HG02943 (cell line): ENCODE data around the gene RNF223.
"Not testable (repeated sequence)": the region's sequence is repeated elsewhere in the genome, so short reads cannot be mapped to it uniquely, and the experiment has no call there.

Experiments used
- ATAC-seq: cut with Tn5 transposase; IDR thresholded peaks from one replicate; pipeline ENCODE4 v1.9.1; 2021; ENCODE audit warnings: mild to moderate bottlenecking, low read depth, moderate library complexity; ENCODE audit not compliant: unreplicated experiment

RNF223 gene

DNA sequence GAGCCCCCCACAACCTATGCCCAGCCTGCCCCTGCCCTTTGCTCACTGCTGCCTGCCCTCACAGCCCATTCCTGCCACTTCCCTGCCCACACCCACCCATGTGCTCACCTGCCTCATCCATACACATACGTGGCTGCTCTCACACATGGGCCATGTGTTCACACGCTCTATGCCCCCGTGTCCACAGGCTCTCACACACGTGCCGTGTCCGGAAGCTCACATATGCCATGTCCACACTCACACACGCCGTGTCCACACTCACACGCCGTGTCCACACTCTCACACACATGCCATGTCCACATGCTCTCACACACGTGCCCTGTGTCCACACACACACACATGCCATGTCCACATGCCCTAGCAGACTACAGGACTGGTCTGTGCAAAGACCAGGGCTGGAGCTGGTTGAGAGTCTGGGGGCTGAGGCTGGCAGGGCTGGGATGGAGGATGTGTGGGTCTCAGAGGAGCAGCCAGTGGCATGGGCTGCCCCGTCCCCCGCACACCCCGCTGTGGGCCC is 583 bp upstream of the RNF223 start:
- ATAC-seq = no peak

DNA sequence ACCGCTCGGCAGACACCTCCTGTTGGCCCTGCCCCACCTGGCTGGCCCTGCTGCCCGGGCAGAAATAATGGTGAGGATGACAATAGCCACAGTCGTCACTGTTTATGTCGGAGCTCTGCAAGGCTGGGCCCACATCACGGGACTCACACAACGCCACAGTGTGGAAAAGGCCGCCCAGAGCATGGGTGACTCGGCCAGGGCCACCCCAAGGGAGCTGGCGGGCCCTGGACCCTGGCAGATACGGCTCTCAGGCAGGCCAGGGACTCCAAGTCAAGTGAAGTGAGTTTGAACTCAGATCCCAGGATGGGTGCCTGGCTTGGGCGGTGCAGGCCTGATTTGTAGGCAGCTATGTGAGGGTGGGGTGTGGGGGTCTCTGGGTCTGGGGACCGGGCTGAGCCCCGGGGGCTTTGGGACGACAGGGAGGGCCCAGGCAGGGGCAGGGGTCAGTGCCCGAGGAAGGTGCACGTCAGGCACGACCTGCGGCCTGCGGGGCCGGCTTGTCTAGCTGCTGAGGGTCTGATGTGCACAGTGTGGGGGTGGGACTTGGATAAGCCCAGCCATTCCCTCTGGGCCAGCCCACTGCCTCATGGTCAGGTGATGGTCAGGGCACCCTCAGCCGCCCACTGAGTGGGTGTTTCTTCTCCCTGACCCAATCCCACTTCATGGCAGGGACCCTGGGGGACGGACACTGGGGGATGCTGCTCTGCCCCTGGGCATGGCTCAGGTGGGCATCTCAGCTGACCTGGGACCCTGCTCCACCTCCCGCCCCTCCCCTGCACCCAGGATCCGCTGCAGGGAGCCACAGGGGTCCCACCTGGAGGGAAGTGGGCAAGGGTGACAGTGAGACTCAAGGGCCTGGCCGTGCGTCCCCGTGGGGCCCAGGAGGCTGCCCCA is 1.0 kb downstream of the RNF223 start:
- no peak for ATAC-seq

DNA sequence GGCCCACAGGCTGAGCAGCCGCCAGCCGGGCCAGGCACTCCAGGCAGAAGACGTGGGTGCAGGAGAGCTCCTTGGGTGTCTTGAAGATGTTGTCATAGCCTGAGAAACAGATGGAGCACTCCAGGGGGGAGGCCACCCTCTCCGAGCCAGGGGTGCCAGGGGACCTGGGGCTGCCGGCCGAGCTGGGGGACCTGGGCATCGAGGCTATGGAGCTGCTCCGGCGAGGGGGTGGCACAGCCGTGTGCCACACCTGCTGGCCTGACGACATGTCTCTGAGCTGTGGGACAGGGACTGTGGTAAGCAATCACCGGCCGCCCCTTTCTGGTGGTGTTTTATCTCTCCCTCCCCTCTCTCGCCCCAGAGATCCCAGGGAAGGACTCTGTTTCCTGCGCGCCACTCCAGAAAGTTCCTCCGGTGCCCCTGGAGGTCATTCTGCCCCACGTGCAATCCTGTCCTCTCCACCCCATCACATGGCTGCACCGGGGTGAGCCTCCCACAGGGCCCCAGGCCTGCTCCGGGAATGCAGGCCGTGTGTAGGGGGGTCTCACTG is 1.7 kb downstream of the RNF223 start:
- no peak for ATAC-seq

DNA sequence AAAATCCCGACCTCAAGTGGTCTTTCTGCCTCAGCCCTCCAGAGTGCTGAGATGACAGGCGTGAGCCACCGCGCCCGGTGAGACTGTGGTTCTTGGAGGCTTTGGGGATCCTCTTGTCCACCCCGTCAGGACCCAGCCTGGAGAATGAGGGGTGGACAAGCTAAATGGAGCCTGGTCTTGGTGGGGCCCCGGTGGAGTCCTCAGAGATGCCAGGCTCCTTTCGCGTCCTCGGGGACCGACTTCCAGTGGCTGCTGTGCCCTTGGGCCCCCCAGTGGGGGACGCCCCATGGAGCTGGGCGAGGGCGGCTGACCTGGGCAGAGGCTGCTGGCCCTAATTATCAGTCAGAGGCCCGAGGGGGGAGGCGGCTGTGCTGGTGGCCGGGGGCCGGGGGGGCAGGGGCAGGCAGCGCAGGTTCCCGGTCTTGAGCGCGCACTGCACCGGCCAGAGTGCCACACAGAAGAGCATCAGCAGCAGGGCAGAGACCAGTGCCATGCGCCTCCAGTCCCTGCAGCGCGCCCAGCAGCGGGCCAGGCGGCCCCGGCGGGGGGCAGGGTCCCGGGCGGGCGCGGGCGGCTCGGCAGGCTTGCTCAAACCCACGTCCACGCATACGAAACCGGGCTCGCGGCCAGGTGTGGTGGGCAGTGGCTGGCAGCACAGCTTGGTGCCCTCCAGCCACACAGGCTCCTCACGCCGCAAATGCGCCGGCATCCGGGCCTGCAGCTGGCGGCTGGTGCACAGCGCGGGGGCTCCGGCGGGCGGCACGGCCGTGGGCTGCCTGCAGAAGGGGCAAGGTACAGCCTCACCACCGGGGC is 2.4 kb downstream of the RNF223 start:
- ATAC-seq = no peak

DNA sequence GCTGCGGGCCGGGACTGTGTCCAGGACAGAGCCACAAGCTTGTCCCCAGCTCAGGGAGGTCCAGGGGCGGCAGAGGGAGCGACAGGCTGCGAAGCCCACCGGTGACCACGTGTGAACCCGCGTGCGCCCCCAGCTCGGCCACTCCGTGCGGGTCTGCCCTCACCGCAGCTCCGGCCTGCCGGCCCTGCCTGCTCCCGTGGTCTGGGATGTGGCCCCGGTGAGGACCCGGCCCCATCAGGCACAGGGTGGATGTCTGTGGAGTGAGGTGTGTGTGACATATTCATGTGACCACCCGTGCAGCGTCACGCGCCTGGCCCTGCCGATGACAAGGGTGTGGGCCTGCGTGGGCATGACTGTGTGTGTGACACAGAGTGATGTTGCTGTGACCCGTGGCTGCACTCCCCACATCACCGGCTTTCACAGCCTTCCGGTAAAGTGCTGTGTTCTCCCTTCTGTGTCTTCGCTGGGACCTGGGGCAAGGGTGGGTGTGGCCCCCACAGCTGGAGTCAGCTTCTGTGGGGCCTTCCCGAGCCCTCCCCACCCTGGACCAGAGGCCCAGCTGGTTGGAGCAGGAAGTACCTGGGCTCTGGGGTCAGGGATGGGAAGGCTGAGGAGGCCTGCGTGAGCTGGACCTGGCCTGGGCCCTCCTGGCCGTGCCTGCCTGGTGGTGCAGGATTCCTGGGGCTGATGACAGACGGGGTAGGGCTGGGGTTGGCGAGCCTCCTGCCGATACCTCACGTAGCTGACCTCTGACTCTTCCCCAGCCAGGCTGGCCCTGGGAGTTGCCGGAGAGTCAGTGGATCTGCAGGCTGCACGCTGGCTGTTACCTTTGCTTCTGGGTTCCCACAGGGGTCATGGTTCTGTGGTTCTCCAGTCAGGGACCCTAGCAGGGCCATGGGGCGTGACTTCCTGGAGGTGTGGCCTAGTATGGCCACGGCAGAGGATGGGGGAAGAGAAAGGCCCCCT is 4.1 kb downstream of the RNF223 start:
- no peak for ATAC-seq

DNA sequence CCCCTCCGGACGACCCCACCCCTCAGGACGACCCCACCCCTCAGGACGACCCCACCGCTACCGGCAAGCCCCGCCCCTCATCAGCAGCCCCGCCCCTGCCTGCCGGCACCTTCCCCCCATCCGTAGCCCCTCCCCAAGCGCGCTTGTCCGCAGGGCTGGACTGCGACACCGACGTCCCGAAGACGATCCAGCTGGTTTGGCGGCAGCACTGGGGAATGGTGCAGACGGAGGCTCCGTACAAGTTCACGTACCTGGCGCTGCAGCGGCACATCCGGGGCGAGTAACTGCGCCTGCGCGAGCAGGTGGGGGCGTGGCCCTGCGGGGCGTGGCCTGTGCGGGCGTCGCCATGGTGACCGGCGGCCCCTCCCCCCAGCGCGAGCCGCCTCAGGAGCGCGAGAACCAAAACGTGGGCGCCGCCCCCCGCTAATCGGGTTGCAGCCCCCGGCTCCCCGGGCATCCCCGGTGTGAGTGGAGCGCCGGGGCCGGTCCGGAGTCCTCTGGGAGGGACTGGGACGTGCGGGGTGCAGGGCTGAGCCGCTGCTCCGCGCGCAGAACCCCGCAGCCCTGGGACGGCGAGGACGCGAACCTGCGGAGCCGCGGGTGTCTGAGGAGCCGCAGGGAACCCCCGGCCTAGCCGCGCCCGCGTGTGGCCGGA is 4.9 kb downstream of the RNF223 start:
- no peak for ATAC-seq

DNA sequence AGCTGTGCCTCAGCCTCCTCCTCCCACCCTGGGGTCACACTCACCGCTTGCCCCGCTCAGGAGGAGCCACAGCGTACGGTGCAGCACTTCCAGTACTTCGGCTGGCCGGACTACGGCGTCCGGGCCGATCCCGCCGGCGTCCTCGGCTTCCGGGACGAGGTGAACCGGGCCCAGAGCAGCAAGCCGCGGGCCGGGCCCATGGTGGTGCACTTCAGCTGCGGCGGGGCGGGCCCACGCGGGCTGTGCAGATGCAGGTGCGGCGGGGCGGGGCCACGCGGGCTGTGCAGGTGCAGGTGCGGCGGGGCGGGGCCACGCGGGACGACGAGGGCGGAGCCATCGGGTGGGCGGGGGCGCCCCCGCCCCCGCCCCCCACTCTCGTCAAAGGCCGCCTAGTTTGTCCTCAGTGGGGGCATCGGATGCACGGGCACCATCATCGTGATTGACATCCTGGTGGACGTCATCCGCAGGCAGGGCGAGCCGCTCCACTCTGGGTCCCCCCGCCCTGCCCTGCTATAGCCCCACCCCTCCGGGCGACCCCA is 5.5 kb downstream of the RNF223 start:
- no peak for ATAC-seq

DNA sequence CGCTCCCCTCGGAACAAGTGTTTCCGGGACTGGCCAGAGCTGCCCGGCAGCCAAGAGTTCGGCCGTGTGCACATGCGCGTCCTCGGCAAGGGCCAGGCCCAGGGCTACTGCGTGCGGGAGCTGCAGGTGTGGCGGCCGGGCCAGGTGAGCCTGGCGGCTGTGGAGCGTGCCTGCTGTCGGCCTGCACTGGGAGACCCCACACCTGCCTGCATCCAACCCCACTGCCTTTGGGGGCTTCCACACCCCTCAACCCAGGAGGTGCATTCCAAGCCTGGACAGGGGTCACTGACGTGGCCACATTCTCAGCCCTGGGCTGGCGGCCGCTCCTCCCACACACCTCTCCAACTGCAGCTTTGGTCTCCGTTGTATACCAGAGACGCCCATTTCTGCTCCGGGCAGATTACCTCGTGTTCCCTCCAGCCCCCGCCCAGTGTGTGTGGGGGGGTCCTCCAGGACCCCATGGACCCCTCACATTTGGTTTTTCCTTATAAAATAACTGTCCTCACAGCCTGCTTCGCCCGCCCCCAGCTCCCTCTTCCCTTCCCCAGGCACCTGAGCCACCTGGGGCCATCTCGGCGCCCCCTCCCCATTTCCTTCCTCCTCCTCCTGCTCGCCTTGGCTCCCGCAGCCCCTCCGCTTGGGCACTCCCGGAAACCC is 6.1 kb downstream of the RNF223 start:
- ATAC-seq = no peak

DNA sequence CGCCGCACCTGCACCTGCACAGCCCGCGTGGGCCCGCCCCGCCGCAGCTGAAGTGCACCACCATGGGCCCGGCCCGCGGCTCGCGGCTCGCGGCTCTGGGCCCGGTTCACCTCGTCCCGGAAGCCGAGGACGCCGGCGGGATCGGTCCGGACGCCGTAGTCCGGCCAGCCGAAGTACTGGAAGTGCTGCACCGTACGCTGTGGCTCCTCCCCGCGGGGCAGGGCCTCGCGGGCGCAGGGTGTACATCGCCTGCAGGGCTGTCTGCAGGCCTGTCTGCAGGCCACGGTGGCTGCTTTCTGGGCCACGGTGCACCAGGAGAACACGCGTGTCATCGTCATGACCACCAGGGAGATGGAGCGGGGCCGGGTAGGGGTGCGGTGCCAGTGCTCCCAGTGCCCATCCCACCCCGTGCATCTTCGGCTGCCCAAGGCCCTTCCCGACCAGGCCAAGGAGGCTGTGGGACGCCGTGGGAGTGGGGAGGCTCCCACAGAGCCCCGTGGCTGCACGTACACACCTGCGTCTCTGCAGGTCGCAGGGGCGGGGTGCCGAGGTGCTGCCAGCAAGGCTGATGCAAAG is 6.7 kb downstream of the RNF223 start:
- ATAC-seq = no peak

DNA sequence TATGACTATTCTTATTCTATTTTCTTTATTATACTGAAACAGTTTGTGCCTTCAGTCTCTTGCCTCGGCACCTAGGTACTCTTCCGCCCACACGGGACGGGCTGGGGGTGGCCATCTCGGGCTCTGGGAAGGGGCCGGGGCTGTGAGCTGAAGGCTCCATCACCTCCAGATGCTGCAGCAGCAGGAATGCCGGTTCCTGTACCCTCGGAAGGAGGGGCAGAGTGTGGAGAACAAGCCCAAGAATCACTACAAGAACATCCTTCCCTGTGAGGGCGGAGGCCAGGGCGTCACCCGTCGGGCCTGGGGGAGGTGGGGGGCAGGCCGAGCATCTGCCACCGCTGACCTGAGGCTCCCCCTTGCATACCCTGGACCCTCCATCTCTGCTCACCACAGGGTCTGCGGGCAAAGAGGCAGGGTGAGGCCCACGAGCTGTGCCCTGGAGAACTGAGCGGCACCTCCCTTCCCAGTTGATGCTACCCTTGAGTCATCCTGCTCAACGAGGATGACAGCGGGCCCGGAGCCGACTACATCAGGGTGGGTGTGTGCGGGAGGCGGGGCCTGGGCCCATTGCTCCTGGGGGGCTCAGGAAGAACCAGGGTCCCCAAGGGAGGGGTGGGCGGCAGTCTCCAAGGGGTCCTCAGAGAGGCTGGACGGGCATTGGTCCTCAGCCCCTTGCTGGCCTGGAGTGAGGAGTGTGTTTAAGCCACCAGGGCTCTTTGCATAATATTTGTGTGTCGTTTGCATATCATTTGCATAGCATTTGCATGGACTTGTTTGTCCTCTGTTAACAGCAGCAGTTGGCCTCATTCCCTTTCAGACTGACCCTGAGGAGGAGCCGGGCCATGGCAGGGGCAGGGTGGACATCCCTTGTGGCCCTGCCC is 7.5 kb downstream of the RNF223 start:
- no peak for ATAC-seq

DNA sequence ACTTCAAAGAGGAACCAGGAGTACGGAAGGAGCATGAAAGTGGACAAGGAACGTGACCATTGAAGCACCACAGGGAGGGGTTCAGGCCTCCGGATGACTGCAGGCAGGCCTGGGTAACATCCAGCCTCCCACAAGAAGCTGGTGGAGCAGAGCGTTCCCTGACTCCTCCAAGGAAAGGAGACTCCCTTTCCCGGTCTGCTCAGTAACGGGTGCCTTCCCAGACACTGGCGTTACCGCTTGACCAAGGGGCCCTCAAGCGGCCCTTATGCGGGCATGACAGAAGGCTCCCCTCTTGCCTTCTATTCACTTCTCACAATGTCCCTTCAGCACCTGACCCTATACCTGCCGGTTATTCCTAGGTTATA is 8.2 kb downstream of the RNF223 start:
- ATAC-seq = not testable (repeated sequence)

DNA sequence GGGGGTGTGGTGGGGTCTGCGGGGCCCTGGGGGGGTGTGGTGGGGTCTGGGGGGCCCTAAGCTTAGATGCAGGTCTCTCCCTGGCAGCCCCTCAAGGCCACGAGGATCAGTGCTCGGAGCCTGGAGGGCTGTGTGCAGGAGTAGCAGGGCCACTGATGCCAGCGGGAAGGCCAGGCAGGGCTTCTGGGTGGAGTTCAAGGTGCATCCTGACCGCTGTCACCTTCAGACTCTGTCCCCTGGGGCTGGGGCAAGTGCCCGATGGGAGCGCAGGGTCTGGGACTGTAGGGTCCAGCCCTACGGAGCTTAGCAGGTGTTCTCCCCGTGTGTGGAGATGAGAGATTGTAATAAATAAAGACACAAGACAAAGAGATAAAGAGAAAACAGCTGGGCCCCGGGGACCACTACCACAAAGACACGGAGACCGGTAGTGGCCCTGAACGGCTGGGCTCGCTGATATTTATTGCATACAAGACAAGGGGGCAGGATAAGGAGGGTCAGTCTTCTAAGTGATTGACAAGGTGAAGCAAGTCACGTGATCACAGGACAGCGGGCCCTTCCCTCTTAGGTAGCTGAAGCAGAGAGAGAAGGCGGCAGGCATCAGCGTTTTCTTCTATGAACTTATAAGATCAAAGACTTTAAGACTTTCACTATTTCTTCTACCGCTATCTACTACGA is 8.7 kb downstream of the RNF223 start:
- ATAC-seq = no peak

DNA sequence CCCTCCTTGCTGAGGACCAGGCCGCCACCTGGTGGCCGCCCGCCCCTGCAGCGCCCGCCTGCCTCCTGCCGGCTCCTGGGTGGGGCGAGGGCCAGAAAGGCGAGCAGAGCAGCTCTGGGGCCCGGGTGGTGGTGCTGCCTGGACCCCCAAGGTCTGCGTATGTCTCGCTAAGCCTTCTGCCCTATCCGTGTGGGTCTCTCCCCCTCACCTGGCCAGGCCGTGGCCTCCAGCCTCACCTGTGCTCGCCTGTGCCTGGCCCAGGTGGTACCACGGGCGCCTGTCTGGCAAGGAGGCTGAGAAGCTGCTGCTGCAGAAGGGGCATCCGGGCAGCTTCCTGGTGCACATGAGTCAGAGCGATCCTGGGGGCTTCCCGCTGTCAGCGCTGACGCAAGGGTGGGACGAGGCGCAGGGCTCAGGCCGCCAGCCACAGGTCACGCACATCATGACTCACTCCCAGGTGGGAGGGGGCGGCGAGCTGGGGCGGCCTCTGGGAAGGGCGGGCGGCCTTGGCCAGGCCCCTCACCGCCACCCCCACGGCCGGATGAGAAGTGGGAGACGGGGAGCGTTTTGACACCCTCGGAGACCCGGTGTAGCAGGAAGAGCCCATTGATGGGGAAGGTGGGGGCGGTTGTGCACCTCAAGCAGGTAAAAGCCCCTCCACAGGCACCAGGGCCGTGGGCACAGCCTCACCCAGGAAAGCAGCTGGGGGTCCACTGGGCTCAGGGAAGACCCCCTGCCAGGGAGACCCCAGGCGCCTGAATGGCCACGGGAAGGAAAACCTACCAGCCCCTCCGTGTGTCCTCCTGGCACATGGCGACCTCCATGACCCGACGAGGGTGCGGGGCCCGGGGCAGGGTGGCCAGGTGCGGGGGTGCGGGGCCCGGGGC is 9.9 kb downstream of the RNF223 start:
- ATAC-seq = no peak

DNA sequence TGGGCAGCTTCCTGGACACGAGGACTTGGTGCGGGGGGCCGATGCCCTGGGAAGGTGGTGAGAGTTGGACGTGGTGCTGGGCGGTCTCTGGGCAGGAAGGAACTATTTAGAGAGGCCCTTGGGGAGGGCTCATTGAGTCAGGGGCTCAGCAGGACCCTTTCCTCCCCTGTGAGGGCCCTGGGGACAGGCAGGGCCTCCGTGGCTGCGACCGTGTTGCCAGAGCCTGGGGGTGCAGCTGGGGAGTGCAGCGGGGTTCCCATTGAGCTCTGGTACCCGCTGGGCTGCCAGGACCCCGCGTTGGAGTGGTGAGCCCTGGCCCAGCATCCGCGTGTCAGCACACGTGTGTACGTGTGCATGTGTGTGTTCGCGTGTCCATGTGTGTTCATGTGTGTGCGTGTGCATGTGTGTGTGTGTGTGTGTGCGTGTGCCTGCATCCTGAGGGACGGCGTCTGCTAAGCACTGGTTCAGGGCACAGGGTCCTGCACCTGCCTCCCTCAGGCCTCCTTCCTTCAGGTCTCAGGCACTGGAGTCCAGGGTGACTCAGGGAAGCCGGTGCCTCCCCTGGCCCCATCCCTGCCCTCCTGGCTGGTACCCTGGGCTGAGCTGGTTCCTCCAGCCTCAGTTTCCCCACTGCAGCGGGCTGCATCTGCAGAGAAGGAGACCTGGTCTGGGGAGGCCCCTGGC is 10.7 kb downstream of the RNF223 start:
- no peak for ATAC-seq

DNA sequence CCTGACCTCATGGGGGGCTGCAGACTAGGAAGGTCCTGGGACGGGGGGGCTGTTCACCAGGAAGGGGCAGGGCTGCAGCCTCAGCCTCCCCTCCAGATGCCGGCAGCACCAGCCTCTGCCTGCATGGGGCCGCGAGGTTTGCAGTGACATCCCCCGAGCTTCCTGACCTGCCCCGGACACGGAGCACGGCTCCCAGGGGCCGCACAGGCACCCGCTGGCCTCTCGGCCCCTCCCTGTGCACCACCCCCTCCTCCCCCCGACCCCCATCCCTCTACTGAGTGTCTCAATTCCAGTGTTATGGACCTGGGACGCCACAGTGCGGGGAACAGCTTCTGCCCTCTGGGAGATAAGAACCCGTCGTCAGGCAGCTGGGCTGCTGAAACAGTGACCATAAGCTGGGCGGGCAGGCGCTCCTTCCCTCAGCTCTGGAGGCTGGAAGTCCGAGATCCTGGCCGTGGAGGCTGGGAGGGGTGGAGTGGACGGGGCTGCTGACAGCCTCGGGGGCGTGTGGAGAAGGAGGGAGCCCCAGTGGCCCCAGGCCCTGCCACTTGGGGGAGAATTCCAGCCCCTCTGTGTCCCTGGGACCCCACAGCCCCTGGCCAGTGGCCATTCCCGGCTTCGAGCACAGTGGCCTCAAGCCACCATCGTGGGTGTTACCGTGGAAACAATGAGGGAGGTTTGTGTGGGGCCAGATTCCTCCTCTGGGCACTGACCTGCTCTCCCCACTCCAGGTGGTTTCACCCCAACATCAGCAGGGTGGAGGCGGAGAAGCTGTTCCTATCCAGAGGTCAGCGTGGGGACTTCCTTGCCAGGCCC is 11.6 kb downstream of the RNF223 start:
- ATAC-seq = no peak
